K562 (cell line): ENCODE measurements around the gene CALU. TPM values are rescaled to one million over a fixed set of nuclear protein-coding genes. Genes with fewer than 3 reads are reported as not detected.
A peak's percentile ranks its signal among the peaks of the same experiment; 100 is the strongest.

Experiments
- ASH1L ChIP-seq: fragments of 450-650 bp; IDR thresholded peaks from 2 replicates; pipeline ENCODE4 v1.6.1; 2018; ENCODE audit warnings: borderline replicate concordance, mild to moderate bottlenecking, low read depth; ENCODE audit not compliant: partially characterized antibody
- CAMTA2 ChIP-seq: fragments of 250-450 bp; sonication (Bioruptor Pico); conservative IDR thresholded peaks from 2 replicates; pipeline ENCODE4 v1.5.1; 2022
- EHMT2 ChIP-seq: fragments of 450-650 bp; IDR thresholded peaks from 2 replicates; pipeline ENCODE4 v1.6.1; 2018; ENCODE audit warnings: antibody characterized with exemption
- FIP1L1 ChIP-seq: fragments of 200-400 bp; formaldehyde crosslinking; IDR thresholded peaks from 2 replicates; pipeline ENCODE4 v1.6.1; 2018; ENCODE audit warnings: mild to moderate bottlenecking, low read depth, low read length; ENCODE audit not compliant: poor library complexity, severe bottlenecking
- FOXJ2 ChIP-seq: fragments of 200-800 bp; sonication (Bioruptor generic); IDR thresholded peaks from 2 replicates; pipeline ENCODE4 v1.6.1; 2016; ENCODE audit warnings: missing genetic modification characterization, missing compliant biosample characterization
- FOXK2 ChIP-seq, 2 experiments: fragments of 450-650 bp; IDR thresholded peaks in 1 of 2; conservative IDR thresholded peaks in 1 of 2; 2 replicates each; pipeline ENCODE4 v1.6.1; 2016; ENCODE audit warnings: low read depth in 2 of 2, mild to moderate bottlenecking in 1 of 2
- HNRNPK ChIP-seq: fragments of 200-400 bp; formaldehyde crosslinking; IDR thresholded peaks from one replicate; pipeline ENCODE4 v1.6.1; 2018; ENCODE audit warnings: mild to moderate bottlenecking, low read depth, low read length; ENCODE audit not compliant: poor library complexity, severe bottlenecking
- NFE2 ChIP-seq: IDR thresholded peaks from 2 replicates; pipeline ENCODE4 v1.6.1; 2014; ENCODE audit warnings: antibody characterized with exemption, low read depth
- RBFOX2 ChIP-seq: fragments of 200-400 bp; formaldehyde crosslinking; IDR thresholded peaks from 2 replicates; pipeline ENCODE4 v1.6.1; 2017; ENCODE audit warnings: low read depth, mild to moderate bottlenecking, low read length, moderate library complexity
- STAG1 ChIP-seq: sonication (generic); formaldehyde crosslinking; IDR thresholded peaks from 2 replicates; pipeline ENCODE4 v1.5.0; 2020; ENCODE audit warnings: missing genetic modification reagents, borderline replicate concordance
- THRB ChIP-seq: fragments of 450-650 bp; formaldehyde crosslinking; conservative IDR thresholded peaks from 2 replicates; pipeline ENCODE4 v1.4.0; 2022; ENCODE audit warnings: mild to moderate bottlenecking, missing genetic modification characterization
- ZNF146 ChIP-seq: IDR thresholded peaks from one replicate; pipeline ENCODE4 v1.6.1; 2018; ENCODE audit warnings: missing compliant biosample characterization; ENCODE audit not compliant: unreplicated experiment
- ZNF263 ChIP-seq: sonication (generic); formaldehyde crosslinking; IDR thresholded peaks from 2 replicates; pipeline ENCODE4 v1.8.0; 2022; ENCODE audit warnings: mild to moderate bottlenecking, missing genetic modification reagents, borderline replicate concordance
- ZNF77 ChIP-seq: fragments of 250-450 bp; sonication (Bioruptor Pico); IDR thresholded peaks from 2 replicates; pipeline ENCODE4 v1.5.0; 2020
- polyA plus RNA-seq, 8 experiments: library from polyadenylated mRNA; depleted of rRNA in 4 of 8; stranded (reverse) in 5 of 8; unstranded in 3 of 8; fragments of >200 nt; fragmentation: Nextera tagmentation in 2 of 8; fragmentation: Illumina TruSeq in 1 of 8; extraction: Ambion mirVana in 2 of 8; extraction: Trizol in 1 of 8; gene quantifications; 2 replicates each; pipeline versions ENCODE4 v1.2.1 to v1.2.3, GENCODE V29; 2011 to 2014; ENCODE audit warnings: inconsistent platforms in 1 of 8, missing spikeins in 1 of 8
- total RNA-seq, 7 experiments: library from RNA; depleted of rRNA in 6 of 7; stranded (reverse); fragments of >200 nt in 6 of 7; fragmentation: Illumina TruSeq in 2 of 7; extraction: Trizol in 2 of 7; gene quantifications; 2 replicates each; pipeline versions ENCODE4 v1.2.1 to v1.2.3, GENCODE V29; 2011 to 2021; ENCODE audit warnings: low replicate concordance in 1 of 7
- TF ChIP-seq, protein P1 (sequence below): IDR thresholded peaks from 3 replicates; pipeline ENCODE4 v1.6.1; 2011; ENCODE audit warnings: borderline replicate concordance, mild to moderate bottlenecking, moderate library complexity; ENCODE audit not compliant: insufficient read length; ENCODE audit errors: extremely low read depth
- TF ChIP-seq, protein P2 (sequence below): fragments of 450-650 bp; IDR thresholded peaks from 2 replicates; pipeline ENCODE4 v1.7.1; 2018; ENCODE audit warnings: mild to moderate bottlenecking, low read depth; ENCODE audit not compliant: partially characterized antibody
- TF ChIP-seq, protein P3 (sequence below): fragments of 250-450 bp; sonication (Bioruptor Pico); IDR thresholded peaks from 2 replicates; pipeline ENCODE4 v1.4.0; 2020; ENCODE audit warnings: mild to moderate bottlenecking, moderate library complexity

The CALU gene
- total and polyA plus RNA-seq, 9 of the 15 experiments (the other 6 are each of a cell fraction or from before 2014, with no cell fraction given) = 166 to 286 (median 215) TPM

GRCh38 chr7:128697302-128697905 is 41.8 kb upstream of the CALU start (continued):
- TF ChIP-seq ZNF77 (CRISPR knock-in tag) = no peak
- TF ChIP-seq NFE2 = 0 out of 2 replicates have a peak, but pooled peaks have one; percentile 11
- no peak for TF ChIP-seq FOXJ2 (tag)
- TF ChIP-seq, protein P1, sequence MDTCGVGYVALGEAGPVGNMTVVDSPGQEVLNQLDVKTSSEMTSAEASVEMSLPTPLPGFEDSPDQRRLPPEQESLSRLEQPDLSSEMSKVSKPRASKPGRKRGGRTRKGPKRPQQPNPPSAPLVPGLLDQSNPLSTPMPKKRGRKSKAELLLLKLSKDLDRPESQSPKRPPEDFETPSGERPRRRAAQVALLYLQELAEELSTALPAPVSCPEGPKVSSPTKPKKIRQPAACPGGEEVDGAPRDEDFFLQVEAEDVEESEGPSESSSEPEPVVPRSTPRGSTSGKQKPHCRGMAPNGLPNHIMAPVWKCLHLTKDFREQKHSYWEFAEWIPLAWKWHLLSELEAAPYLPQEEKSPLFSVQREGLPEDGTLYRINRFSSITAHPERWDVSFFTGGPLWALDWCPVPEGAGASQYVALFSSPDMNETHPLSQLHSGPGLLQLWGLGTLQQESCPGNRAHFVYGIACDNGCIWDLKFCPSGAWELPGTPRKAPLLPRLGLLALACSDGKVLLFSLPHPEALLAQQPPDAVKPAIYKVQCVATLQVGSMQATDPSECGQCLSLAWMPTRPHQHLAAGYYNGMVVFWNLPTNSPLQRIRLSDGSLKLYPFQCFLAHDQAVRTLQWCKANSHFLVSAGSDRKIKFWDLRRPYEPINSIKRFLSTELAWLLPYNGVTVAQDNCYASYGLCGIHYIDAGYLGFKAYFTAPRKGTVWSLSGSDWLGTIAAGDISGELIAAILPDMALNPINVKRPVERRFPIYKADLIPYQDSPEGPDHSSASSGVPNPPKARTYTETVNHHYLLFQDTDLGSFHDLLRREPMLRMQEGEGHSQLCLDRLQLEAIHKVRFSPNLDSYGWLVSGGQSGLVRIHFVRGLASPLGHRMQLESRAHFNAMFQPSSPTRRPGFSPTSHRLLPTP = peak; percentile 100
- TF ChIP-seq FIP1L1 = no peak
- TF ChIP-seq RBFOX2 = peak; percentile 78
- TF ChIP-seq, protein P2, sequence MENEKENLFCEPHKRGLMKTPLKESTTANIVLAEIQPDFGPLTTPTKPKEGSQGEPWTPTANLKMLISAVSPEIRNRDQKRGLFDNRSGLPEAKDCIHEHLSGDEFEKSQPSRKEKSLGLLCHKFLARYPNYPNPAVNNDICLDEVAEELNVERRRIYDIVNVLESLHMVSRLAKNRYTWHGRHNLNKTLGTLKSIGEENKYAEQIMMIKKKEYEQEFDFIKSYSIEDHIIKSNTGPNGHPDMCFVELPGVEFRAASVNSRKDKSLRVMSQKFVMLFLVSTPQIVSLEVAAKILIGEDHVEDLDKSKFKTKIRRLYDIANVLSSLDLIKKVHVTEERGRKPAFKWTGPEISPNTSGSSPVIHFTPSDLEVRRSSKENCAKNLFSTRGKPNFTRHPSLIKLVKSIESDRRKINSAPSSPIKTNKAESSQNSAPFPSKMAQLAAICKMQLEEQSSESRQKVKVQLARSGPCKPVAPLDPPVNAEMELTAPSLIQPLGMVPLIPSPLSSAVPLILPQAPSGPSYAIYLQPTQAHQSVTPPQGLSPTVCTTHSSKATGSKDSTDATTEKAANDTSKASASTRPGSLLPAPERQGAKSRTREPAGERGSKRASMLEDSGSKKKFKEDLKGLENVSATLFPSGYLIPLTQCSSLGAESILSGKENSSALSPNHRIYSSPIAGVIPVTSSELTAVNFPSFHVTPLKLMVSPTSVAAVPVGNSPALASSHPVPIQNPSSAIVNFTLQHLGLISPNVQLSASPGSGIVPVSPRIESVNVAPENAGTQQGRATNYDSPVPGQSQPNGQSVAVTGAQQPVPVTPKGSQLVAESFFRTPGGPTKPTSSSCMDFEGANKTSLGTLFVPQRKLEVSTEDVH = peak; percentile 62
- TF ChIP-seq STAG1 (CRISPR knock-in tag) = no peak
- TF ChIP-seq, protein P3, sequence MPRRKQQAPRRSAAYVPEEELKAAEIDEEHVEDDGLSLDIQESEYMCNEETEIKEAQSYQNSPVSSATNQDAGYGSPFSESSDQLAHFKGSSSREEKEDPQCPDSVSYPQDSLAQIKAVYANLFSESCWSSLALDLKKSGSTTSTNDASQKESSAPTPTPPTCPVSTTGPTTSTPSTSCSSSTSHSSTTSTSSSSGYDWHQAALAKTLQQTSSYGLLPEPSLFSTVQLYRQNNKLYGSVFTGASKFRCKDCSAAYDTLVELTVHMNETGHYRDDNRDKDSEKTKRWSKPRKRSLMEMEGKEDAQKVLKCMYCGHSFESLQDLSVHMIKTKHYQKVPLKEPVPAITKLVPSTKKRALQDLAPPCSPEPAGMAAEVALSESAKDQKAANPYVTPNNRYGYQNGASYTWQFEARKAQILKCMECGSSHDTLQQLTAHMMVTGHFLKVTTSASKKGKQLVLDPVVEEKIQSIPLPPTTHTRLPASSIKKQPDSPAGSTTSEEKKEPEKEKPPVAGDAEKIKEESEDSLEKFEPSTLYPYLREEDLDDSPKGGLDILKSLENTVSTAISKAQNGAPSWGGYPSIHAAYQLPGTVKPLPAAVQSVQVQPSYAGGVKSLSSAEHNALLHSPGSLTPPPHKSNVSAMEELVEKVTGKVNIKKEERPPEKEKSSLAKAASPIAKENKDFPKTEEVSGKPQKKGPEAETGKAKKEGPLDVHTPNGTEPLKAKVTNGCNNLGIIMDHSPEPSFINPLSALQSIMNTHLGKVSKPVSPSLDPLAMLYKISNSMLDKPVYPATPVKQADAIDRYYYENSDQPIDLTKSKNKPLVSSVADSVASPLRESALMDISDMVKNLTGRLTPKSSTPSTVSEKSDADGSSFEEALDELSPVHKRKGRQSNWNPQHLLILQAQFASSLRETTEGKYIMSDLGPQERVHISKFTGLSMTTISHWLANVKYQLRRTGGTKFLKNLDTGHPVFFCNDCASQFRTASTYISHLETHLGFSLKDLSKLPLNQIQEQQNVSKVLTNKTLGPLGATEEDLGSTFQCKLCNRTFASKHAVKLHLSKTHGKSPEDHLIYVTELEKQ (CRISPR knock-in tag) = no peak
- TF ChIP-seq ASH1L = no peak
- TF ChIP-seq THRB (CRISPR knock-in tag) = peak; percentile 81
- peak; percentile 42 to 50; a peak in 2 of 4 replicates for TF ChIP-seq FOXK2 (conservative IDR thresholded peaks at IDR 0.05 in 1 of 2, IDR thresholded peaks at IDR 0.05 in 1 of 2; ENCODE audit: low read depth in 2 of 2)
- no peak for TF ChIP-seq ZNF146 (CRISPR knock-in tag)
- peak; percentile 77 for TF ChIP-seq EHMT2
- no peak for TF ChIP-seq HNRNPK
- TF ChIP-seq CAMTA2 = no peak
- no peak for TF ChIP-seq ZNF263 (CRISPR knock-in tag)
